Prostate gland (tissue), 2 donors: ENCODE results near the gene CHST1.

Experiments used
- POLR2A ChIP-seq: fragments of 450-650 bp; IDR thresholded peaks from one replicate; pipeline ENCODE4 v1.6.1; 2016; ENCODE audit warnings: antibody characterized with exemption, mild to moderate bottlenecking
- POLR2AphosphoS5 ChIP-seq: sonication (generic); formaldehyde crosslinking; IDR thresholded peaks from one replicate; pipeline ENCODE4 v1.6.1; 2017; ENCODE audit warnings: antibody characterized with exemption
- TF ChIP-seq, protein P1 (sequence below), 4 experiments: fragments of 200-600 bp in 2 of 4; fragments of 450-650 bp in 2 of 4; sonication (generic) in 2 of 4; IDR thresholded peaks; 1 replicate in 3 of 4; 2 replicates in 1 of 4; pipeline ENCODE4 v1.5.1; 2016 to 2019; ENCODE audit warnings: antibody characterized with exemption in 4 of 4, mild to moderate bottlenecking in 2 of 4, moderate library complexity in 2 of 4

DNA sequence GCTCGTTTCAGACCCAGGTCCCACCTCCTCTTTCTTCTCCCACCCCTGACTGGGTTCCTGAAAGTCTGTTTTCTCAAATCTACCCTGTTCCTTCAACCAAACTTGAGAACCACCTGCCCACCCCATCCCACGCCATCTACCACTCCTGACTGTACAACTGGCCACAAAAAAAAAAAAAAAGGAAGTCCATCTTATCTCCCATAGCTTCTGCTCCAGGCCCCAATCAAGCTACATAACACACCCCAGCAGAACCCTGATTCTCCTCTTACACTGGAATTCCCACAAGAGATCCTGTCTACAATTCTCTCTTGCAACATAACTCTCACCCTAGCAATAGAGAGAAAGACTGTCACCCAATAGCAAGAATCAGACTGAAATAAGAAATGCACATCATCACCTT is 39.2 kb upstream of the CHST1 start:
- TF ChIP-seq, protein P1, sequence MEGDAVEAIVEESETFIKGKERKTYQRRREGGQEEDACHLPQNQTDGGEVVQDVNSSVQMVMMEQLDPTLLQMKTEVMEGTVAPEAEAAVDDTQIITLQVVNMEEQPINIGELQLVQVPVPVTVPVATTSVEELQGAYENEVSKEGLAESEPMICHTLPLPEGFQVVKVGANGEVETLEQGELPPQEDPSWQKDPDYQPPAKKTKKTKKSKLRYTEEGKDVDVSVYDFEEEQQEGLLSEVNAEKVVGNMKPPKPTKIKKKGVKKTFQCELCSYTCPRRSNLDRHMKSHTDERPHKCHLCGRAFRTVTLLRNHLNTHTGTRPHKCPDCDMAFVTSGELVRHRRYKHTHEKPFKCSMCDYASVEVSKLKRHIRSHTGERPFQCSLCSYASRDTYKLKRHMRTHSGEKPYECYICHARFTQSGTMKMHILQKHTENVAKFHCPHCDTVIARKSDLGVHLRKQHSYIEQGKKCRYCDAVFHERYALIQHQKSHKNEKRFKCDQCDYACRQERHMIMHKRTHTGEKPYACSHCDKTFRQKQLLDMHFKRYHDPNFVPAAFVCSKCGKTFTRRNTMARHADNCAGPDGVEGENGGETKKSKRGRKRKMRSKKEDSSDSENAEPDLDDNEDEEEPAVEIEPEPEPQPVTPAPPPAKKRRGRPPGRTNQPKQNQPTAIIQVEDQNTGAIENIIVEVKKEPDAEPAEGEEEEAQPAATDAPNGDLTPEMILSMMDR (IDR thresholded peaks at IDR 0.05): no peak
- no peak for TF ChIP-seq POLR2AphosphoS5
- no peak for TF ChIP-seq POLR2A
